MM.1S (cell line): ENCODE measurements around the gene MAP3K5.

ENCODE experiments used
- DNase-seq: peaks from one replicate; pipeline ENCODE4 v3.0.0-alpha.2; 2015
- H2AFZ ChIP-seq: fragments of 300-600 bp; sonication (generic); 2 replicates; pipeline ENCODE4 v1.6.0; 2016; ENCODE audit warnings: antibody characterized with exemption, low read length
- H3F3A ChIP-seq: fragments of 300-600 bp; sonication (generic); 2 replicates; pipeline ENCODE4 v1.6.1; 2016; ENCODE audit warnings: mild to moderate bottlenecking, antibody characterized with exemption, low read length, moderate library complexity, mixed read lengths; ENCODE audit not compliant: insufficient read depth
- H3K27ac ChIP-seq: fragments of 300-600 bp; sonication (generic); 2 replicates; pipeline ENCODE4 v1.5.1; 2016; ENCODE audit warnings: mild to moderate bottlenecking, low read length
- H3K27me3 ChIP-seq: fragments of 300-600 bp; sonication (generic); replicated peaks from 2 replicates; pipeline ENCODE4 v1.6.0; 2016; ENCODE audit warnings: low read length; ENCODE audit not compliant: insufficient read depth
- H3K36me3 ChIP-seq: fragments of 300-600 bp; sonication (generic); replicated peaks from 2 replicates; pipeline ENCODE4 v1.6.1; 2016; ENCODE audit warnings: mild to moderate bottlenecking, low read length, mixed read lengths; ENCODE audit not compliant: insufficient read depth
- H3K4me1 ChIP-seq: fragments of 300-600 bp; sonication (generic); 2 replicates; pipeline ENCODE4 v1.6.1; 2016; ENCODE audit warnings: low read length, mixed read lengths
- H3K4me2 ChIP-seq: fragments of 300-600 bp; sonication (generic); 2 replicates; pipeline ENCODE4 v1.6.0; 2016; ENCODE audit warnings: low read depth, low read length
- H3K4me3 ChIP-seq: fragments of 300-600 bp; sonication (generic); 2 replicates; pipeline ENCODE4 v1.5.1; 2016; ENCODE audit warnings: low read length, mixed read lengths
- H3K79me2 ChIP-seq: fragments of 300-600 bp; sonication (generic); 2 replicates; pipeline ENCODE4 v1.6.1; 2016; ENCODE audit warnings: mixed run types, low read length, mixed read lengths
- H3K9ac ChIP-seq: fragments of 300-600 bp; sonication (generic); 2 replicates; pipeline ENCODE4 v1.6.1; 2016; ENCODE audit warnings: low read length, mixed read lengths
- H3K9me2 ChIP-seq: fragments of 300-600 bp; sonication (generic); replicated peaks from 2 replicates; pipeline ENCODE4 v1.6.1; 2016; ENCODE audit warnings: mild to moderate bottlenecking, low read length, mixed read lengths; ENCODE audit not compliant: insufficient read depth
- H3K9me3 ChIP-seq: fragments of 300-600 bp; sonication (generic); replicated peaks from 2 replicates; pipeline ENCODE4 v1.6.1; 2016; ENCODE audit warnings: mild to moderate bottlenecking, low read length, mixed read lengths; ENCODE audit not compliant: insufficient read depth
- H4K20me1 ChIP-seq: fragments of 300-600 bp; sonication (generic); 2 replicates; pipeline ENCODE4 v1.6.1; 2016; ENCODE audit warnings: mild to moderate bottlenecking, low read length, moderate library complexity, mixed read lengths; ENCODE audit not compliant: insufficient read depth
- CTCF ChIP-seq: fragments of 300-600 bp; sonication (generic); IDR thresholded peaks from 2 replicates; pipeline ENCODE4 v1.5.1; 2016; ENCODE audit warnings: antibody characterized with exemption, low read length, mixed read lengths
- EZH2 ChIP-seq: fragments of 300-600 bp; sonication (generic); optimal IDR thresholded peaks from 2 replicates; pipeline ENCODE3; 2017; ENCODE audit warnings: low read depth, mild to moderate bottlenecking, antibody characterized with exemption, low read length, mixed read lengths
- EZH2phosphoT487 ChIP-seq: fragments of 300-600 bp; sonication (generic); IDR thresholded peaks from 2 replicates; pipeline ENCODE4 v1.6.1; 2018; ENCODE audit warnings: antibody characterized with exemption, low read length

The MAP3K5 gene

GRCh38 chr6:136514591-136514990 is 277.7 kb downstream of the MAP3K5 start:
- H4K20me1 ChIP-seq, result no peaks in the 10 kb centered on the region
- TF ChIP-seq EZH2, result no peak
- no peak for TF ChIP-seq CTCF
- no peak for TF ChIP-seq EZH2phosphoT487
- no peak overlapping the region for H3K4me2 ChIP-seq
- H3K9me2 ChIP-seq, result no peaks in the 10 kb centered on the region
- no peak overlapping the region for H3K27ac ChIP-seq
- H3K27me3 ChIP-seq, result no peaks in the 10 kb centered on the region
- no peaks in the 10 kb centered on the region for H3K4me1 ChIP-seq
- no peak overlapping the region for H2AFZ ChIP-seq
- no peaks in the 10 kb centered on the region for H3F3A ChIP-seq
- no peak overlapping the region for H3K4me3 ChIP-seq
- H3K79me2 ChIP-seq, result no peaks in the 10 kb centered on the region
- DNase-seq, result no peak
- no peak overlapping the region for H3K9ac ChIP-seq
- H3K9me3 ChIP-seq, result no peaks in the 10 kb centered on the region
- no peaks in the 10 kb centered on the region for H3K36me3 ChIP-seq

DNA sequence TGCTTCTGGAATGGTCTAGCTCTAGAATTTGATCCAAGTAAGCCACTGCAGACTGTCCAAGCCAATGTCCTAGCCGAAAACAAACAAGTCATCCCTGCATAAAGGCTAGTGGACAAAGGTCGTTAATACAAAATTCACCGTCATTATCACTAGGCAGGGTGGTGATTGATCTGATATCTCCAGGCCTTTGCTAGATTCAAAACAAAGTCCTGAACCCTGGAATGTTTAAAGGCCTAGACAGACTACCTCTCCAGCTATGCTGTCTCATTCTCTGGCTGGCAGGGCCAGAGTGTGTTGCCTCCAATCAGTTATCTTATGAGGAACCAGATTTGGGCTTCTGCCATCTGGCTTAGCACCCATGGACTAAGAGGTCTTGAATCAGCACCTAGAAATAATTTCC is 280.4 kb downstream of the MAP3K5 start:
- no peak for DNase-seq
- Histone ChIP-seq H3K27me3 (no peaks in the 10 kb centered on the region), H3K4me2 (no peak overlapping the region), H3F3A (no peaks in the 10 kb centered on the region), H3K9me3 (no peaks in the 10 kb centered on the region), H3K4me3 (no peak overlapping the region), H3K27ac (no peak overlapping the region), H2AFZ (no peak overlapping the region), H3K79me2 (no peaks in the 10 kb centered on the region), H4K20me1 (no peaks in the 10 kb centered on the region), H3K9me2 (no peaks in the 10 kb centered on the region), H3K4me1 (no peaks in the 10 kb centered on the region), H3K9ac (no peak overlapping the region), H3K36me3 (no peaks in the 10 kb centered on the region)
- no peak for TF ChIP-seq EZH2phosphoT487

DNA sequence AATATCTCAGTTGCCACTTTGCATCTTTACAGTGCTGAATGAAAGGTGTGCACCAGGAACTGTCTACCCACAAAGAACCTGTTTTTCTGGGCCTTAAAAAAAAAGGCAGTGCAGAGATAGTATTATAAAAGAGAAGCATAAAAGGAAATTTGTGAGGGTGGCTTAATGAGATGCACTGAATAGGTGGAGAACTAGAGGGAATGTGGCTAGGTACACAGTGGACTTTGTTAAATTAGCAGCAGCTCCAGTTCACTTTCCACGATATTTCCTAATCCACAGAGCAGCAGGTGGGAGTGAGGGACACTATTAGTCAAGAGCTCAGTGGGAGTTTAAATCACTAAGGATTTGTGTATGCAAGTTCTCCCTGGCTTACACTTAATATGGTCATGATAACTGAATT is 280.9 kb downstream of the MAP3K5 start:
- no peak for TF ChIP-seq EZH2
- no peak for TF ChIP-seq CTCF
- no peak for TF ChIP-seq EZH2phosphoT487
- no peak for DNase-seq
- H3K27me3 ChIP-seq, result no peaks in the 10 kb centered on the region
- H3F3A ChIP-seq, result no peaks in the 10 kb centered on the region
- H3K27ac ChIP-seq, result no peak overlapping the region
- H3K9me3 ChIP-seq, result no peaks in the 10 kb centered on the region
- no peaks in the 10 kb centered on the region for H3K79me2 ChIP-seq
- no peak overlapping the region for H3K4me2 ChIP-seq
- H3K36me3 ChIP-seq, result no peaks in the 10 kb centered on the region
- H3K4me1 ChIP-seq, result no peaks in the 10 kb centered on the region
- H3K9me2 ChIP-seq, result no peaks in the 10 kb centered on the region
- no peak overlapping the region for H2AFZ ChIP-seq
- no peak overlapping the region for H3K9ac ChIP-seq
- H3K4me3 ChIP-seq, result no peak overlapping the region
- H4K20me1 ChIP-seq, result no peaks in the 10 kb centered on the region

DNA sequence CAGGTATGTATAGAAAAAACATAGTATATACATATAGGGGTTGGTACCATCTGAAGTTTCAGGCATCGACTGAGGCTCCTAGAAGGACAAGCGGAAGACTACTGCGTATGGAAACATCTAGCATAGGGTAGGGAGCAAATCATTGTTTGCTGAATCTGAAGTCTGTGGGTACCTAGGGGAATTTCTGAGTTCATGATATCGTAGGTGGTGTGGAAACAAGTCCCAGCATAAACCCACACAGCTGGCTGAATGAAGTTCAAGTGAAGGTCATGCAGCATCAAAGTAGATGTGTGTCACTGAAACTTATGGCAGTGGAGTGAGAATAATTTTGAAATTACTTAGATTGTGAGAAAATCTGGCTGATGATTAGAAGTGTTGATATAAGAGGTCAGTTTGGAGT is 281.5 kb downstream of the MAP3K5 start:
- peak; percentile 25 for DNase-seq
- Histone ChIP-seq H3F3A (no peaks in the 10 kb centered on the region), H3K27me3 (no peaks in the 10 kb centered on the region), H3K9me3 (no peaks in the 10 kb centered on the region), H2AFZ (no peak overlapping the region), H3K4me2 (no peak overlapping the region), H3K36me3 (no peaks in the 10 kb centered on the region), H3K27ac (no peak overlapping the region), H3K9me2 (no peaks in the 10 kb centered on the region), H3K9ac (no peak overlapping the region), H3K4me3 (no peak overlapping the region), H4K20me1 (no peaks in the 10 kb centered on the region), H3K4me1 (no peaks in the 10 kb centered on the region), H3K79me2 (no peaks in the 10 kb centered on the region)
- TF ChIP-seq EZH2 (no peak), EZH2phosphoT487 (no peak), CTCF (no peak)
